Activated naive CD4-positive, alpha-beta T cell treated with anti-CD3 and anti-CD28 coated beads, Interleukin-2, amount 50 U/mL, for 24 hours (primary cell): Measurements from ENCODE around the gene CACNB2.

Experiments
- H3K27ac Mint-ChIP-seq: one replicate; pipeline ENCODE4 v1.8.0; 2021; ENCODE audit warnings: mild to moderate bottlenecking, mixed read lengths
- H3K27me3 Mint-ChIP-seq: one replicate; pipeline ENCODE4 v1.8.0; 2021; ENCODE audit warnings: mixed read lengths
- H3K36me3 Mint-ChIP-seq: one replicate; pipeline ENCODE4 v1.8.0; 2021; ENCODE audit warnings: mixed read lengths
- H3K4me1 Mint-ChIP-seq: one replicate; pipeline ENCODE4 v1.8.0; 2021; ENCODE audit warnings: mixed read lengths
- H3K4me3 Mint-ChIP-seq: one replicate; pipeline ENCODE4 v1.8.0; 2021; ENCODE audit warnings: mild to moderate bottlenecking, mixed read lengths
- H3K9me3 Mint-ChIP-seq: one replicate; pipeline ENCODE4 v1.8.0; 2021; ENCODE audit warnings: mixed read lengths

The CACNB2 gene

GRCh38 chr10:18140149-18140956 is at the start of gene CACNB2:
TSS of gene CACNB2 (plus strand) at chr10:18140424.
- Mint-ChIP-seq H3K36me3 (no peaks in the 10 kb centered on the region), H3K4me1 (no peaks in the 10 kb centered on the region), H3K9me3 (no peaks in the 10 kb centered on the region), H3K4me3 (peak within 1 kb of the TSS; percentile 26), H3K27ac (no peak within 1 kb of the TSS), H3K27me3 (peaks cover 22% of the 10 kb centered on the region)

DNA sequence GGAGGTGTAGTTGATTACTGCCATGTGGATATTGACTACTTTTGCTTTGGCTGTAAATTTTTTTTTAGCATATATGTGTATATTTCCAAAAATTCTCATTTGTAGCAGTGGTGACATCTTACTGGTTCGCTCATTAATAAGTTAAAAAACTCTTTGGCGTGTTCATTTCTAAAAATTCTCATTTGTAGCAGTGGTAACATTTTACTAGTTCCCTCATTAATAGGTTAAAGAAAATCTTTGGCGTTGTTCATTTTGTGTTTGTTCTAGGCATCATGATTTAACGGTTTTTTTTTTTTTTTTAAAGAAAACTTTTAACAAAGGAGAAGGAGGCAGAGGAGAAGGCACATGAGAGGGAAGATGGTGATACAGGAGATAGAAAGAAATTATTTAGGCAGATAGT is 45.9 kb upstream of the CACNB2 start:
- H3K4me1 Mint-ChIP-seq: no peaks in the 10 kb centered on the region
- H3K27ac Mint-ChIP-seq: no peak overlapping the region
- H3K36me3 Mint-ChIP-seq: no peaks in the 10 kb centered on the region
- H3K27me3 Mint-ChIP-seq: no peaks in the 10 kb centered on the region
- peaks cover 6% of the 10 kb centered on the region for H3K9me3 Mint-ChIP-seq
- H3K4me3 Mint-ChIP-seq: no peak overlapping the region

- Mint-ChIP-seq H3K27me3 (peaks cover under 1% of the 10 kb centered on the region), H3K9me3 (peaks cover 5% of the 10 kb centered on the region), H3K36me3 (no peaks in the 10 kb centered on the region), H3K4me3 (no peak overlapping the region), H3K4me1 (no peaks in the 10 kb centered on the region), H3K27ac (no peak overlapping the region)
Measured at GRCh38 chr10:18094793-18095192, 45.4 kb upstream of the CACNB2 start.

- Mint-ChIP-seq H3K27me3 (peaks cover 1% of the 10 kb centered on the region), H3K36me3 (no peaks in the 10 kb centered on the region), H3K9me3 (no peaks in the 10 kb centered on the region), H3K4me1 (no peaks in the 10 kb centered on the region), H3K4me3 (no peak overlapping the region), H3K27ac (no peak overlapping the region)
Measured at GRCh38 chr10:18097524-18097923, 42.7 kb upstream of the CACNB2 start.

GRCh38 chr10:18098201-18098600 is 42.0 kb upstream of the CACNB2 start:
- no peaks in the 10 kb centered on the region for H3K9me3 Mint-ChIP-seq
- H3K27ac Mint-ChIP-seq: no peak overlapping the region
- H3K36me3 Mint-ChIP-seq: no peaks in the 10 kb centered on the region
- no peak overlapping the region for H3K4me3 Mint-ChIP-seq
- peaks cover 1% of the 10 kb centered on the region for H3K27me3 Mint-ChIP-seq
- H3K4me1 Mint-ChIP-seq: no peaks in the 10 kb centered on the region

GRCh38 chr10:18099415-18099814 is 40.8 kb upstream of the CACNB2 start:
- Mint-ChIP-seq H3K27ac (no peak overlapping the region), H3K4me3 (no peak overlapping the region), H3K36me3 (no peaks in the 10 kb centered on the region)

GRCh38 chr10:18100669-18101068 is 39.6 kb upstream of the CACNB2 start:
- H3K36me3 Mint-ChIP-seq: no peaks in the 10 kb centered on the region

More at GRCh38 chr10:18099415-18099814, 40.8 kb upstream of the CACNB2 start:
- no peaks in the 10 kb centered on the region for H3K9me3 Mint-ChIP-seq
- peaks cover 1% of the 10 kb centered on the region for H3K27me3 Mint-ChIP-seq
- H3K4me1 Mint-ChIP-seq: no peaks in the 10 kb centered on the region

DNA sequence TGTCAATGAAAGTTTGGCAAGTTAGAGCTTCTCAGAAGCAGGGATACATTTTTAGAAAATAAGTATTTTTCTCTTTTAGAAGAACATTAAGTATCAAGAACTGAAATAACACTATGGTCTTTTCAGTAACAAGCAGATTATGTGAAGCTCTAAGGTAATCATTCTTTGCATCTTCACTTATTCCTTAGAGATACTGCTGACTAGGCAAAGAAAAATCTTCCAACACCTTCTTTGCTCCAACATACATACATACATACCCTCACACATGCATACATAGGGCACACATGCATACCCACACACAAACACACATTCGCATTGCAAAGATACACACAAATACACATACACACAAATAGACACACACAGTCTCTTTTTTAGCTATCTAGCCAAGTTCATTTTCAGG is 37.8 kb upstream of the CACNB2 start:
- Mint-ChIP-seq H3K36me3 (no peaks in the 10 kb centered on the region), H3K9me3 (no peaks in the 10 kb centered on the region), H3K27ac (no peak overlapping the region), H3K4me3 (no peak overlapping the region), H3K27me3 (peaks cover 1% of the 10 kb centered on the region), H3K4me1 (no peaks in the 10 kb centered on the region)

More at GRCh38 chr10:18100669-18101068, 39.6 kb upstream of the CACNB2 start:
- no peaks in the 10 kb centered on the region for H3K4me1 Mint-ChIP-seq
- no peaks in the 10 kb centered on the region for H3K9me3 Mint-ChIP-seq
- no peak overlapping the region for H3K4me3 Mint-ChIP-seq
- H3K27me3 Mint-ChIP-seq: peaks cover 1% of the 10 kb centered on the region
- no peak overlapping the region for H3K27ac Mint-ChIP-seq

DNA sequence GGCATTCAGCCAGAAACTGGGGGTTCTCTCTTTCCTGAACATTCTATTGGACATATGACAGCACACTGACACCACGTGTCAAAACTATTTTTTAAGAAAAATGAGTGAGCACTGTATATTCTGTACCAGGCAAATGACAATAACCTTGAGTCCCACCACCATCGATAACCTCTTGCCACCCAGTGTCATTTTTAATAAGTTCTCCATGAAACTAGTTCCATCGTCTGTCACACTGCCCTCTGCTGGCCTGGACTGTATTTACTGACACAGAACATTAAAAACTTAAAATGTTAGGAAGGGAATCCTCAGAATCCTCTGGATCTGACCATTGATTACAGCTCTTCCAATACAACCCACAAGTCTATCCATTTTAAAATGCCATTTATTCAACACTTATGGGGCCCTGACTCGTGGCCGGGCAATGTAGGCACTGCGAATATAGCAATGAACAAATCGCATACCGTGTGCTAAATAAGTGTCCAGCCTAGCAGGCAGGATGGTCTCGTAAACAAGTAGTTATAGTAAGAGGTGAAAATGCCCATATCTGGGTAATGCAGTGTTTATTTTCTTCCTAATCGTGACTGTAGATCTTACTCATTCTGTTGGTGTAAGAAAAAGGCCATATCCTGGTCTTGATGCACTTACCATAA is 35.9 kb upstream of the CACNB2 start:
- Mint-ChIP-seq H3K4me1 (no peaks in the 10 kb centered on the region), H3K27ac (no peak overlapping the region), H3K9me3 (no peaks in the 10 kb centered on the region), H3K4me3 (no peak overlapping the region), H3K27me3 (peaks cover 1% of the 10 kb centered on the region), H3K36me3 (no peaks in the 10 kb centered on the region)

GRCh38 chr10:18109341-18109870 is 30.8 kb upstream of the CACNB2 start:
- Mint-ChIP-seq H3K4me3 (no peak overlapping the region), H3K9me3 (no peaks in the 10 kb centered on the region), H3K36me3 (no peaks in the 10 kb centered on the region), H3K4me1 (no peaks in the 10 kb centered on the region), H3K27ac (no peak overlapping the region), H3K27me3 (no peaks in the 10 kb centered on the region)

DNA sequence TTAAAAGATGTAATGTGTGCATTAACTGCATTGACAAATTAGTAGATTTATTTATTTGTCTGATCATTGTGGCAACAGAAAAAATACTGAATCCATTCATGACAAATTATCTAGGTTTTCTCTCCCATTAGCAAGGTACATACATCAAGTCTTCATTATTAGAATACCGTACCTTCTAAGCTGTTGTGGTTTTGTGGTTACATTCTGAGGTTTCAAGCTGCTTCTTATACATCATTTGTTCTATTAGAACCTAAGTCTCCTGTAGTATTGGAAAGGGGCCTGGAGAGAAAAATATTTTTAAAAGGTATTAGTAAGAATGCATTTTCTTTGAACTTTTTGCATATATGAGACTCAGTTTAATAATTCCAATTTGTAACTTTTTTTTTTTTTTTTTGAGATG is 26.3 kb upstream of the CACNB2 start:
- H3K27ac Mint-ChIP-seq: no peak overlapping the region
- H3K36me3 Mint-ChIP-seq: no peaks in the 10 kb centered on the region
- H3K4me1 Mint-ChIP-seq: no peaks in the 10 kb centered on the region
- no peak overlapping the region for H3K4me3 Mint-ChIP-seq
- H3K27me3 Mint-ChIP-seq: peaks cover 2% of the 10 kb centered on the region
- H3K9me3 Mint-ChIP-seq: no peaks in the 10 kb centered on the region

- no peaks in the 10 kb centered on the region for H3K36me3 Mint-ChIP-seq
- H3K9me3 Mint-ChIP-seq: peaks cover under 1% of the 10 kb centered on the region
- peaks cover 2% of the 10 kb centered on the region for H3K27me3 Mint-ChIP-seq
- no peaks in the 10 kb centered on the region for H3K4me1 Mint-ChIP-seq
- H3K4me3 Mint-ChIP-seq: no peak overlapping the region
- H3K27ac Mint-ChIP-seq: no peak overlapping the region
Measured at GRCh38 chr10:18117276-18117675, 22.9 kb upstream of the CACNB2 start.

- Mint-ChIP-seq H3K36me3 (no peaks in the 10 kb centered on the region), H3K27me3 (no peaks in the 10 kb centered on the region), H3K9me3 (peaks cover 5% of the 10 kb centered on the region), H3K27ac (no peak overlapping the region), H3K4me1 (no peaks in the 10 kb centered on the region), H3K4me3 (no peak overlapping the region)
Measured at GRCh38 chr10:18122753-18123152, 17.5 kb upstream of the CACNB2 start.

DNA sequence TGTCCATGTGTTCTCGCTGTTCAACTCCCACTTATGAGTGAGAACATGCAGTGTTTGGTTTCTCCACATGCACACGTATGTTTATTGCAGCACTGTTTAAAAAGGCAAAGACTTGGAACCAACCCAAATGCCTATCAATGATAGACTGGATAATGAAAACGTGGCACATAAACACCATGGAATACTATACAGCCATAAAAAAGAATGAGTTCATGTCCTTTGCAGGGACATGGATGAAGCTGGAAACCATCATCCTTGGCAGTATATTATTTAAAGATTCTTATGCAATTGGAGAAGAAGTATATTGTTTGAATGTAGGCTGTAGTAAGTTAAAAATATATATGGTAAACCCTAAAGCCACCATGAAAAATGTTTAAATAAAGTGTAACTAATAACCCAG is 7.2 kb upstream of the CACNB2 start:
- Mint-ChIP-seq H3K9me3 (no peaks in the 10 kb centered on the region), H3K27ac (no peak overlapping the region), H3K4me3 (no peak overlapping the region), H3K27me3 (peaks cover 6% of the 10 kb centered on the region), H3K36me3 (no peaks in the 10 kb centered on the region), H3K4me1 (no peaks in the 10 kb centered on the region)

DNA sequence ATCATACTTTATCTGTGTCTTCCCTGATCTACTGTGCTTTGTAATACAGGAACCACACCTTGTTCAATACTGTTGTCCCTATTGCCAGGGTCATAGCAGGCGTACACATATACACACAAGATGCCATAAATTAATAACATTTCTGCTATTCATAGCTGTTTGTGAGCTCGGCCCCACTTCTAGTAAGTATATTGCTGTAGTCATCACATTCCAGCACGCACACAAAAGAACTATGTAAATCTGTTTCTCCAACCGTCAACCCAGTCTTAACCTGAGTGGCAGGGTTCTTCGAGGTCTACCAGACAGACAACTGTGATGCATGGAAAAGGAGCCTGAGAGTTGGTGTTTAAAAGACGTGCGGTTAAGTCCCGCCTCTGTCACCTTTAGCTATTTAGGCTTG is 5.7 kb upstream of the CACNB2 start:
- Mint-ChIP-seq H3K4me1 (no peaks in the 10 kb centered on the region), H3K36me3 (no peaks in the 10 kb centered on the region), H3K9me3 (no peaks in the 10 kb centered on the region), H3K27me3 (peaks cover 9% of the 10 kb centered on the region), H3K4me3 (no peak overlapping the region), H3K27ac (no peak overlapping the region)

DNA sequence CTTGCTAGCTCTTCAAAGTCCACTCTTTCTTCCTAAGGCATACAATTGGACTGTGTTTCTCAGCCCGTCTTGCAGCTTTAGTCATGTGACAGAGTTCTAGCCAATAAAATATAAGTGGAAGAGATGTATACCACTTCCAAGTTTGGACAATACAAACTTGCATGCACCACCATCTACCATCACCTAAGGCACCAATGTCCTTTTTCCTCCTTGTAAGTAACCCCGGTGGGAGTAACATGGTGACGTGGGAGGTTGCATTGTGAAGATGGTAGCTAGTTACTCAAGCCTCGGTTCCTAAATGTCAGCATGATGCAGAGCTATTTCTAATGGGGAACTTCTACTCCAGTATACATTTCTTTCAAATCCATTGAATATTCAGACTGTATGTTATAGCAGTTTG is 5.3 kb upstream of the CACNB2 start:
- no peak overlapping the region for H3K4me3 Mint-ChIP-seq
- H3K36me3 Mint-ChIP-seq: no peaks in the 10 kb centered on the region
- H3K27ac Mint-ChIP-seq: no peak overlapping the region
- no peaks in the 10 kb centered on the region for H3K9me3 Mint-ChIP-seq
- H3K4me1 Mint-ChIP-seq: no peaks in the 10 kb centered on the region
- H3K27me3 Mint-ChIP-seq: peaks cover 11% of the 10 kb centered on the region
